Measurements from ENCODE around the gene LMCD1. TPM values are rescaled to one million over a fixed set of nuclear protein-coding genes. Genes with fewer than 3 reads are reported as not detected.

Gene LMCD1
- total RNA-seq, 1 donor from 2014 or later: 43.3 TPM

DNA sequence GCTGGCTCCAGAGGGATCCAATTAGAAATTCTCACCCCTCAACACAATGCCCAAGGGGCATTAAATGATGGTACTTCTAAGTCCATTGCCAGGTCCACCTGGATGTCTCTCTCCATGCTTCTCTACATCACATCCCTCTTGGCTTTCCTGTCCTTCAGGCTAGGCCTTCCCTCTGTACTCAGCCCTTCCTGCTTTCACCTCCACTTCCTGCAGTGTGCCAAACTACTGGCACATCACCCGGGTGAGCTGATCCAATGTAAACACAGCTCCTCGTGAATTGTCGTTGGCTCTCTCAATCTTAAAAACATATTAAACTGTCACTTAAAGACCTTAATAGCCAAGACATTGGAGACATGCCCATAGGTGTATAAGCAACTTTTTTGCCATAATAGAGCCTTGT, 4.0 kb downstream of the LMCD1 start:
- no peak for DNase-seq (ENCODE audit: low spot score)

DNA sequence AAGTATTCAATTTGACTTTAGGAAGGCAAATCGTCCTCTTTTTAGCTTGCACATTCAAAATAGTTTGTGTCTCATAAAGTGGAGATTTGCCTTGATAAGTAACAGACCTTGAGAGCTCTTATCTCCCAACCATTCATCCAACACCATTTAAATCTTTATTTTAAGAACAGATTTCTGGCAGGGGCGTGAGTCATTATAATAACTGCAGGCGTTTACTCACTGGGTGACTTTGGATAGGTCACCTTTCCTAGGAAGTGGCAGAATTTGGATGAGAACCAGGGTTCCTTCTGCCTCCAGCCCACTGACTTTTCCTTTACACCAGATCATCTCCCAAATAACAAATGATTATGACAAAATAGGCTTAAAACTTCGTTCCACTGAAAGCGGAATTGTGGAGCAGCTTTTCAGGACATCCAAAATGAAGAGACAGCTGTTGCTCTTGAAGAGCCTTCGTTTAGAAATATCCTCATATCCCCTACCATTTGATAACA, 5.0 kb downstream of the LMCD1 start:
- no peak for DNase-seq (ENCODE audit: low spot score)

- DNase-seq (ENCODE audit: low spot score): no peak
These were observed 5.9 kb downstream of the LMCD1 start for GRCh38 chr3:8507496-8507895.

DNA sequence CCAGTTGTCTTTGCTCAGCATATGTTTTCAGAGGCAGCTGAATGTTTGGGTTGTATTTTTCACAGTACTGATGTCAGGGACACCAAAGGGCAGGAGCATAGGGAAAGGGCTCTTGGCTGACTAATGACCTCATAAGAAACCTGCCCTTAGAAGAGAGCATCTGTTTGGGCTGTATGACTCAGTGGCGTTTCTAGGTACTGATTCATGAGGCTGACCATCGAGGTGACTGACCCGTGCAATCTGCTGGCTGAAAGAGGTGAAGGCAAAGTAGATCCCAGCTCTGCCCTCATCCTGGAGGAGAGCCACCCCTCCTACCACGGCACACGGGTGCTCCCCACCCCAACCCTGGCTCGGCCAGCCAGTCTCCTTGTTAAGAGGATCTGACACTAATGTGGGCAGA, 8.3 kb downstream of the LMCD1 start:
- DNase-seq (ENCODE audit: low spot score): no peak

GRCh38 chr3:8512234-8512633, 10.6 kb downstream of the LMCD1 start:
- no peak for DNase-seq (ENCODE audit: low spot score)

GRCh38 chr3:8516047-8516661, 14.5 kb downstream of the LMCD1 start:
- no peak for DNase-seq (ENCODE audit: low spot score)

DNA sequence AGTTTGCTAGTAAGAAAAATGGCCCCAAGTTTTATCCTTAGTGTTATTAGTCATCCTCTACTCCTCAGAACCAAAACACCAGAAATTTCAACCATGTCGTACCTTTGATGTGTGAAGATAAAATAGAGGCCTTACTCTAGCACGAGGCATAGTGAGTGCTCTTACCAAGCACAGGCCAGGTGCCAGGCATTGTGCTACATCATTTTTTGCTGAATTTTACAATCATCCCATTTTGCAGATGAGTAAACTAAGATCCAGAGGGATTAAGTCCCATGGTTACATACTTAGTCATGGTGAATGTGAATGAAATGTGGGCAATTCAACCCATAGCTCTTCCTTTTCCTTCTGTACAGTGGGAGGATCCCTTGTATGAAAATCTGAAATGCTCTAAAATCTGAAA, 15.2 kb downstream of the LMCD1 start:
- DNase-seq (ENCODE audit: low spot score): no peak

- no peak for DNase-seq (ENCODE audit: low spot score)
These were observed 15.9 kb downstream of the LMCD1 start for GRCh38 chr3:8517487-8517886.

GRCh38 chr3:8518138-8518537, 16.5 kb downstream of the LMCD1 start:
- DNase-seq (ENCODE audit: low spot score): no peak

GRCh38 chr3:8519156-8519555, 17.5 kb downstream of the LMCD1 start:
- DNase-seq (ENCODE audit: low spot score): no peak

DNA sequence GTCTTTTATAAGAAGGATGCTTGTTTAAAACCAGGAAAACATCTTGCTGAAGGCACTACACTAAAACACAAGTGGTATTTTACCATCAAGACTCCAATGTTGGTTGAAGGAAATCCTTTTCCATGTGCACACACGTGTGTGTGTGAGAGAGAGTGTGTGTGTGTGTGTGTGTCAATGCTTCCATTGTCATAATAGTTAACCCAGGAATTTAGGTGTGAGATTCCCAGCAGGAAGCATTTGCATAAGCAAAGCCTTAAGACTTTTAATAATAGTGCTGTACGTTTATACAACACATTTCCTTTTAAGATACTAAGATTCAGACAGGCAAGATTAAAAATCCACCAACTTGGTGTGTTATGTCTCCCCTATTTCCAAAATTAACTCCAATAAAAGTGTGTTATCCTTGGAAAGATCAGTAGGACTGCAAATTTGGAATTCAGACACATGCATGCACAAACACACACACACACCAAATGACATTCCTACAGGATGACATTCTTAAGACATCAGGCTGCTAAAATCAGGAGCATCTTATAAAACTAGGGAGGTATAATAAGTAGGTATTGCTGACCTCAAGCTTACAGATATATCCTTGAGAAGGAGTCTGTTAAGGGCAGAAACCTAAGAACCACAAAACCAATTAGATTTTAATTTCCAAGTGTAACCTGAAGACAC, 18.3 kb downstream of the LMCD1 start:
- DNase-seq (ENCODE audit: low spot score): no peak

DNA sequence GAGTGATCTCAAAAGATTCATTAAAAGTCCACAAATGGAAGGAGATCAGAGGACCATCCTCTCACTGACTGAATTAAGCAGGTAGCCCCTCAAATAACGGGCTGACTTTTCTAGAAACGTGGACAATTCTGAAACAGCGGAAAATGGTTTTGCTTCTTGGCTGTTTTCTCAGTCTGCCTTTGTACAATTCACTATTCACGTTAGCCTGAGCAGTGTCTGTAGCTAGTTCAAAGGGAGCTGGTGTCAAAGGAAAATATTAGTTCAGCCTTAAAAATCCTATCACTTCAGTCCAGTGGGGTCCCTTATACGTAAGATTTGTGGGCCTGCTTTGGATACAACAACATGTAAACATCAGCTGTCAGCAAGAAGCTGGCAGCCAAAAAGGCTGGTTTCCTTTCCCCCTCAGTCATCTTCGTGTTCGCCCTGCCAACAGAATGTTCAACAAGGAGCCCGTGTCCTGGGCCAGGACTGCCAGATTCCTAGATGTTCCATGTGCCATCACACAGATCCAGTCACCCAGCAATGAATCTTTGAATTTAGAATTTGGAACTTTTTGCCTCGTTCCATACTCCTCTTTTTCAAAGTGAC, 19.3 kb downstream of the LMCD1 start:
- DNase-seq (ENCODE audit: low spot score): no peak

DNA sequence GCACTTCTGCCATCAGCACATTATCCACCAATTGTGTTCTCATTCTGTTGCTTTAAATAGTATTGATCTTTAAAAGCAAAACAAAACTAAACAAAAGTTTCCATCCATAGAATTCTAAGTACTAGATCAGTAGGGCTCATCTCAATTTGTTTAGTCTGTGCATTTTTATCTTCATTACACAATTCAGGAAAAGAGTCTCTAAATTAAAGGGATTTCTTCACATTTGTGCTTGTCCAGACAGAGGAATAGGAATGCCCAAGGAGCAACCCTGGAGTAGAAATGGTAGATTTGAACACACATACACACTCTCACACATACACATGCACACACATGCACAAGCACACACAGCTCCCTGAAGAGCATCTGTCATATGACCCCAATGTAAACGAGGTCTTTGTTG, 21.4 kb downstream of the LMCD1 start:
- DNase-seq (ENCODE audit: low spot score): no peak

DNA sequence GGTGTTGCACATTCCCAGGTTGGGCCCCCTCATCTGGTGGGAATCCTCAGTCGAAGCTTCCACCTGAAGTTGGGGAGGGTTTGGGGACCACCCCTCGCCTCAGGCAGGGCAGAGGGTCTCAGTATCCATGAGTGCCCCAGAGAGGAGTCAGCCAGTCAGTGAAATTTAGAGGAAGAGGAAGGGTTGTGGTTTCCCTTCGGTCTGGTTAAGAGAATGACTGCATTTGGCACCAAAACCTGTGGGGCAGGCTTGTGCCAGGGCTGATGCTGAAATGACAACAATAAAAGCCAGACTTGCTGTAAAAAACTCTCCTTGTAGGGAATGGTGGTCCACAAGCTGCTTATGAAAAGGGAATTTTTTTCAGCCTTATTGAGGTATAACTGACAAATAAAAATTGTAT, 22.6 kb downstream of the LMCD1 start:
- no peak for DNase-seq (ENCODE audit: low spot score)

DNA sequence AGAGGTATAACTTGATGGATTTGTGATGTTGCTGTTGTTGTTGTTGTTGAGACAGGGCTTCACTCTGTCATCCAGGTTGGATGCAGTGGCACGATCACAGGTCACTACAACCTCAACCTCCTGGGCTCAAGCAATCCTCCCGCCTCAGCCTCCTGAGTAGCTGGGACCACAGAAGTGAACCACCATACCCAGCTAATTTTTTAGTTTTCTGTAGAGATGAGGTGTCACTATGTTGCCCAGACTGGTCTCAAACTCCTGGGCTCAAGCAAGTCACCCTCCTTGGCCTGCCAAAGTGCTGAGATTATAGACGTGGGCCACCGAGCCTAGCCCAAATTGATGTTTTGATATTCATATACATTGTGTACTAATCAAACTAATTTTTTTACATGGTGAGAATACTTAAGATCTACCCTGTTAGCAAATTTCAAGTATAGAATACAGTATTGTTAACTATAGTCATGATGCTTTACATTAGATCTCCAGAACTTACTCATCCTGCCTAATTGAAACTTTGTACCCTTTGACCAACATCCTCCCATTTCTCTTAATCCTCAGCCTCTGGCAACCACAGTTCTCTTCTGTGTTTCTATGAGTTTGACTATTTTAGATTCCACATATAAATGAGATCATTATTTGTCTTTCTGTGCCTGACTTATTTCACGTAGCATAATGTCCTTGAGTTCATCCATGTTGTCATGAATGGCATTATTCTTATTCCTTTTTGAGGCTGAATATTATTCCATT, 23.2 kb downstream of the LMCD1 start:
- DNase-seq (ENCODE audit: low spot score): no peak

DNA sequence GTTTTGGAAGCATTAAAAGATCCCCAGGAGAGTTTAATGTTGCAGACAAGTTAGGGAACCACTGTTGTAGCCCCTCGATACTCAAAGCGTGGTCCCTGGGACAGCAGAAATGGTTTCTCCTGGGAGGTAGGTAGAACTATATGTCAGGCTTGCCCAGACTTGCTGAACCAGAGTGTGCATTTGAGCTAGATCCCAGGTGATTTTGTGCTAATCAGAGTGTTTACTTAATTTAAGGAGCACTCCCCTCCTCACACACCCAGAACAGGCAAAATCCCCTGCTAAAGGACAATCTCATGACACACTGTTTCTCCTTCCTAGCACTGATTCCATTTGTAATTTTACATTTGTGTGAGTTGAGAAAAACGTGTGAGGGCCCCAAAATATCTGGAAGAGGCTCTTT, 24.3 kb downstream of the LMCD1 start:
- DNase-seq (ENCODE audit: low spot score): no peak

- no peak for DNase-seq (ENCODE audit: low spot score)
These were observed 27.6 kb downstream of the LMCD1 start for GRCh38 chr3:8529181-8529637.

- DNase-seq (ENCODE audit: low spot score): no peak
These were observed 28.3 kb downstream of the LMCD1 start for GRCh38 chr3:8529738-8530525.

GRCh38 chr3:8530581-8530980, 29.0 kb downstream of the LMCD1 start:
- no peak for DNase-seq (ENCODE audit: low spot score)

DNA sequence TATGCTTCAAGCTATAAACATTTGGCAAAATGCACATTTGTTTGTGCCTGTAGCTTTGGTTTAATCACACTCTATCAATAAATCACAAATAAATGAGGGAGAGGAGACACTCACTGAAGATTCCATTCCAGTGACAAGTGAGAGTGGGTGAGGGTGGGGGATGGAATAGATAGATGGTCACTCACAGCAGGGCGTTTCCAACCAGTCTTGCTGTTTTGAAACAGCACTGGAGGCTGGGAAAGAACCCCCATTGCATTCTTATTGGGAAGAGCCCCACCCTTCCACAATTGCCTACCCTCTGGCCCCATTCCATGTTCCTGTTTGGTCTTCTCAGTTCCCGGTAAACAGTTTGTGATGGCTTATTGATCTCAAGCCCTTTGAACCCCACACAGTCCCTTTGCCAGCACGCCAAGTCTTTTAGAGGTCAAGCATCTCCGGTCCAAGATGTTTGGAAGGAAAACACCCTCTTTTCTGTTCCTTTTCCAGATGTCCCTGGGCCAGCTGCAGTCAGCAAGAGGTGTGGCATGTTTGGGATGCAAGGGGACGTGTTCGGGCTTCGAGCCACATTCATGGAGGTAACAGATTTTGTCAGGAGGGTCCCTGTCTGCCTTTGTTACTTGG, 30.7 kb downstream of the LMCD1 start:
- DNase-seq (ENCODE audit: low spot score): no peak
